Measurements from ENCODE around the gene ENDOV.

GRCh38 chr17:80482555-80483308 is 67.8 kb downstream of the ENDOV start:
- TF ChIP-seq CTCF (IDR thresholded peaks at IDR 0.05) (no peak), EZH2phosphoT487 (IDR thresholded peaks at IDR 0.05) (no peak), EZH2 (IDR thresholded peaks at IDR 0.05) (no peak)
